ENCODE data around the gene CNIH1. TPM values are rescaled to one million over a fixed set of nuclear protein-coding genes. Genes with fewer than 3 reads are reported as not detected.

CNIH1 gene
- total RNA-seq, 4 donors from 2014 or later, result 18.7 to 177 (median 142) TPM

DNA sequence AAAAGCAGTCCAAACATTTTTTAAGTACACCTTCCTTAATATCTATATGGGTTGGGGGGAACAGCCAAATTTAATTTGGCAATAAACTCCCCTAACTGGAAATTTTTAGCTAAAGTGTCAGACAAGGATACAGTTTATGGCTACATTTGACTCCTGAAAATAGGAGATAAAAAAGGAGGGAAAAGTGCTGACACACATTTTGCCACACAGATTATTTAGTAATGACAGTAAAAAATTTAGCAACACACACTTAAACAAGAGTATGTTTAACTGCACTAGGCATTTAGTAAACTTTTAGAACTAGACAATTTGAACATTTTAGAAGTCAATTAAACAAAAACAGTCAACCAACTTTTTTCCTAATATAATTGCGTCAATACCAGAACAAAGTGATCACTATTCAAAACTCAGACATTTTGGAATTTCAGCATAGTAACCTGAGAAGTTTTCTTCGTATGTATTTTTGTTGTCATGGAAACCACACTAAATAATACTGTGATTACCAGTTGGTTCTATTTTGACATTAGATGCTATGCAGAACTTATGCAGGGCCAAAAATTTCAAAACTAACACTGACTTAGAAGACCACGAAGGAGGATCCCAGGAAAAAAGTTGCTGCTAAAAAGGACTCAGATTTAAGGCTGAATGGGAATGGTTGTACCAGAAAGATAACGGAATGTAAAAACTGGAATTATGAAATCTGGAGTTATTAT lies 34.2 kb upstream of the CNIH1 start:
- TF ChIP-seq, protein P1, sequence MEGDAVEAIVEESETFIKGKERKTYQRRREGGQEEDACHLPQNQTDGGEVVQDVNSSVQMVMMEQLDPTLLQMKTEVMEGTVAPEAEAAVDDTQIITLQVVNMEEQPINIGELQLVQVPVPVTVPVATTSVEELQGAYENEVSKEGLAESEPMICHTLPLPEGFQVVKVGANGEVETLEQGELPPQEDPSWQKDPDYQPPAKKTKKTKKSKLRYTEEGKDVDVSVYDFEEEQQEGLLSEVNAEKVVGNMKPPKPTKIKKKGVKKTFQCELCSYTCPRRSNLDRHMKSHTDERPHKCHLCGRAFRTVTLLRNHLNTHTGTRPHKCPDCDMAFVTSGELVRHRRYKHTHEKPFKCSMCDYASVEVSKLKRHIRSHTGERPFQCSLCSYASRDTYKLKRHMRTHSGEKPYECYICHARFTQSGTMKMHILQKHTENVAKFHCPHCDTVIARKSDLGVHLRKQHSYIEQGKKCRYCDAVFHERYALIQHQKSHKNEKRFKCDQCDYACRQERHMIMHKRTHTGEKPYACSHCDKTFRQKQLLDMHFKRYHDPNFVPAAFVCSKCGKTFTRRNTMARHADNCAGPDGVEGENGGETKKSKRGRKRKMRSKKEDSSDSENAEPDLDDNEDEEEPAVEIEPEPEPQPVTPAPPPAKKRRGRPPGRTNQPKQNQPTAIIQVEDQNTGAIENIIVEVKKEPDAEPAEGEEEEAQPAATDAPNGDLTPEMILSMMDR (IDR thresholded peaks at IDR 0.05), result no peak
- TF ChIP-seq POLR2A (IDR thresholded peaks at IDR 0.05), result no peak
- H3K27ac ChIP-seq, result peak overlapping the region; percentile 44 to 55
- no peak for DNase-seq
- no peaks in the 10 kb centered on the region for H3K27me3 ChIP-seq
- no peak overlapping the region for H3K4me3 ChIP-seq
- H3K36me3 ChIP-seq, result no peaks in the 10 kb centered on the region
- intact Hi-C loops (cut with DNase I; ENCODE audit: low total_unique reads), result no loop called here
- no peaks in the 10 kb centered on the region for H3K9me3 ChIP-seq
- no peaks in the 10 kb centered on the region for H3K4me1 ChIP-seq

GRCh38 chr14:54474232-54474793 lies 33.1 kb upstream of the CNIH1 start:
- peak overlapping the region; percentile 44 to 55 for H3K27ac ChIP-seq
- no peaks in the 10 kb centered on the region for H3K36me3 ChIP-seq
- intact Hi-C loops (cut with DNase I; ENCODE audit: low total_unique reads), result no loop called here
- no peaks in the 10 kb centered on the region for H3K27me3 ChIP-seq
- H3K9me3 ChIP-seq, result no peaks in the 10 kb centered on the region
- no peaks in the 10 kb centered on the region for H3K4me1 ChIP-seq
- H3K4me3 ChIP-seq, result no peak overlapping the region
- no peak for DNase-seq
- TF ChIP-seq POLR2A (IDR thresholded peaks at IDR 0.05), result no peak
- TF ChIP-seq, protein P1 (IDR thresholded peaks at IDR 0.05), result no peak

GRCh38 chr14:54472315-54472714 lies 31.1 kb upstream of the CNIH1 start:
- intact Hi-C loops (cut with DNase I; ENCODE audit: low total_unique reads), result no loop called here

DNA sequence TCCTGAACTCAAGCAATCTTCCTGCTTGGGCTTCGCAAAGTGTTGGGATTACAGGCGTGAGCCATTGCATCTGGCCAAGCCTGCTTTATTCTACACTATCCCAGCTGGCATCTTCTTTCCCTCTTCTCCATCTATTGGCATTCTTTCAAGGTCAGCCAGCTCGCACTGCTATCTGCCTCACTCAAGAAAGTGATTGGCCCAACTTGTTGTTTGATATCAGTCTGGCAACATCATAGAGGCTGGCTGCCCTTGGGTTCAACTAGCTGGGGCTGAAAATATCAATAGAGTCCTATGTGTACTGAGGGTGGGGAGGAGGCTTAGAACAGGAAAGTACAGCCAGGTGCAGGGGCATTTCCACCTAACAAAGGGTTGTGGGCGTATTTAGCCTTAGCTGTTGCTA lies 30.5 kb upstream of the CNIH1 start:
- no peaks in the 10 kb centered on the region for H3K36me3 ChIP-seq
- H3K27ac ChIP-seq, result peak overlapping the region; percentile 44 to 55
- DNase-seq, result no peak
- H3K4me3 ChIP-seq, result no peak overlapping the region
- no peaks in the 10 kb centered on the region for H3K27me3 ChIP-seq
- H3K4me1 ChIP-seq, result no peaks in the 10 kb centered on the region
- no peaks in the 10 kb centered on the region for H3K9me3 ChIP-seq
- intact Hi-C loops (cut with DNase I; ENCODE audit: low total_unique reads), result no loop called here
- TF ChIP-seq, protein P1 (IDR thresholded peaks at IDR 0.05), result no peak
- TF ChIP-seq POLR2A (IDR thresholded peaks at IDR 0.05), result no peak

More at GRCh38 chr14:54472315-54472714, 31.1 kb upstream of the CNIH1 start:
- no peak for TF ChIP-seq POLR2A (IDR thresholded peaks at IDR 0.05)
- TF ChIP-seq, protein P1 (IDR thresholded peaks at IDR 0.05), result no peak
- Histone ChIP-seq H3K9me3 (no peaks in the 10 kb centered on the region), H3K36me3 (no peaks in the 10 kb centered on the region), H3K4me3 (no peak overlapping the region), H3K4me1 (no peaks in the 10 kb centered on the region), H3K27me3 (no peaks in the 10 kb centered on the region), H3K27ac (peak overlapping the region; percentile 44 to 55)
- DNase-seq, result no peak

- TF ChIP-seq, protein P1 (IDR thresholded peaks at IDR 0.05), result no peak
- no peak for TF ChIP-seq POLR2A (IDR thresholded peaks at IDR 0.05)
- Histone ChIP-seq H3K9me3 (no peaks in the 10 kb centered on the region), H3K27me3 (no peaks in the 10 kb centered on the region), H3K36me3 (no peaks in the 10 kb centered on the region), H3K27ac (peak overlapping the region in 1 of 2 donors; percentile 33), H3K4me1 (no peaks in the 10 kb centered on the region), H3K4me3 (no peak overlapping the region)
- intact Hi-C loops (cut with DNase I; ENCODE audit: low total_unique reads), result no loop called here
- no peak for DNase-seq
Measured at GRCh38 chr14:54470701-54471100, 29.5 kb upstream of the CNIH1 start.
